Suprapubic skin (tissue), 4 donors: Measurements from ENCODE around the gene EFEMP2. TPM values are rescaled to one million over a fixed set of nuclear protein-coding genes. Genes with fewer than 3 reads are reported as not detected.

Source experiments
- DNase-seq, 2 donors: peaks; one replicate each; pipeline ENCODE4 v3.0.0-alpha.2; 2019; ENCODE audit warnings: low spot score in 2 of 2
- H3K27ac ChIP-seq: fragments of 200-600 bp; sonication (generic); one replicate; pipeline ENCODE4 v1.5.1; 2019
- H3K27me3 ChIP-seq: fragments of 200-600 bp; sonication (generic); one replicate; pipeline ENCODE4 v1.5.1; 2019
- H3K36me3 ChIP-seq: fragments of 200-600 bp; sonication (generic); one replicate; pipeline ENCODE4 v1.5.1; 2019
- H3K4me1 ChIP-seq: fragments of 200-600 bp; sonication (generic); one replicate; pipeline ENCODE4 v1.5.1; 2019
- H3K4me3 ChIP-seq: fragments of 200-600 bp; sonication (generic); one replicate; pipeline ENCODE4 v1.5.1; 2019; ENCODE audit warnings: mild to moderate bottlenecking
- H3K9me3 ChIP-seq: fragments of 200-600 bp; sonication (generic); one replicate; pipeline ENCODE4 v1.5.1; 2019
- CTCF ChIP-seq, 2 donors: fragments of 200-600 bp in 1 of 2; fragments of 450-650 bp in 1 of 2; sonication (generic) in 1 of 2; IDR thresholded peaks; one replicate each; pipeline ENCODE4 v1.5.1; 2016 to 2019; ENCODE audit warnings: antibody characterized with exemption in 2 of 2, mild to moderate bottlenecking in 1 of 2, moderate library complexity in 1 of 2
- EP300 ChIP-seq: sonication (generic); formaldehyde crosslinking; IDR thresholded peaks from one replicate; pipeline ENCODE4 v1.6.1; 2017; ENCODE audit warnings: antibody characterized with exemption
- POLR2A ChIP-seq, 2 donors: fragments of 450-650 bp; IDR thresholded peaks; one replicate each; pipeline ENCODE4 v1.6.1; 2017; ENCODE audit warnings: antibody characterized with exemption in 2 of 2, mild to moderate bottlenecking in 2 of 2, moderate library complexity in 2 of 2
- POLR2AphosphoS5 ChIP-seq, 3 donors: sonication (generic); formaldehyde crosslinking; IDR thresholded peaks; one replicate each; pipeline ENCODE4 v1.6.1; 2017; ENCODE audit warnings: antibody characterized with exemption in 3 of 3
- WGBS: methylation state at CpG from one replicate; pipeline ENCODE4 v1.1.5; 2018; 5-methylcytosine and 5-hydroxymethylcytosine counted together
- total RNA-seq, 4 donors: library from RNA; depleted of rRNA; stranded (reverse); fragments of >200 nt; gene quantifications; one replicate each; pipeline ENCODE4 v1.1.0, GENCODE V29; 2016

EFEMP2 gene
- total RNA-seq, 4 donors from 2014 or later = 7.3 to 22.0 (median 13.0) TPM

DNA sequence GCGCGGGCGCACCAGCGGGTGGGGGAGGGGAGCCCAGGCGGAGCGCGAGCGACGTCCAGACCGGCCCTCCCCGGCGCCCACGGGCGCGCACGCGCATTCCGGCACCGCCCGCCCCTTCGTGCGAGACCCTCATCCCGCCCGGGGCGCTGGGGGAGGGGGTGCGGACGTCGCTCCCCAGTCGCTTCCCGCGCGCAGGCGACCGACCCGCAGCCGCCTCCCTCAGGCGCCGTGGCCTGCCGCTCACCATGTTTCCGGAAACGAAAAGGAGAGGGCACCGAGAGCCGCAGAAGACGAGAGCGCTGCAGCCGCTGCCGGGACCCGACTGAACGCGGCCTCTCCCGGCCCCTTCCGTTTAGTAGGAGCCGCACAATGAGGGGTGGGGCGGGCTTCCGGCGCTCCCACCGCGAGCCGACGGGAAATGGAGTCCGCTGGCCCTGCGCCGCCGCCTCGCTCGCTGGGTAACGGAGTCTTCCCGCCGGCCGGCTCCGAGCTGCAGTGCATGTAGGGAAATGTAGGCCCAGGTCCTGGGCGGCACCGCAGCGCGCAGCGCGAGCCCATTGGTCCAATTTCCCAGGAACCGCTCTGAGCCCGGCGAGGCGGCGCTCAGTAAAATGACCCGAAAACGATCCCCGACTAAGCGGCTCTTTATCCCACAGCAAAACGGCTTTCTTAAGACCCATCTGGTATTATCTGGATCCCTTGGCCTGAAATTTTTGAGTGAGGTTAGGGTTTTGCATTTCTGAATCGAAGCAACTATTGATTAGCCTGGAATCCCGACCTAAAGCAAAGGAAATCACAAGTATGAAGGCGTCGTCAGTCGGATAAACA, 14.5 kb downstream of the EFEMP2 start, which contains the start of gene CFL1:
Gene CFL1 (minus strand): TSS at position 328 of the 828 bp plus-strand sequence. CDS start 81 bp downstream, at position 247.
- Histone ChIP-seq H3K27ac (peak within 1 kb of the TSS; percentile 97), H3K27me3 (no peaks in the 10 kb centered on the region), H3K4me1 (peaks cover 78% of the 10 kb centered on the region), H3K9me3 (no peaks in the 10 kb centered on the region), H3K36me3 (peaks cover 43% of the 10 kb centered on the region), H3K4me3 (peak within 1 kb of the TSS; percentile 87)
- TF ChIP-seq POLR2AphosphoS5 (IDR thresholded peaks at IDR 0.05) = peak; percentile 68 to 98 (median 97)
- peak; percentile 95 to 98 for TF ChIP-seq POLR2A (IDR thresholded peaks at IDR 0.05)
- no peak for TF ChIP-seq CTCF (IDR thresholded peaks at IDR 0.05)
- WGBS = under 1% methylated on average over 68 of the region's 92 CpGs
- peak; percentile 99 for DNase-seq

- TF ChIP-seq EP300 (no peak), POLR2A (IDR thresholded peaks at IDR 0.05) (no peak), POLR2AphosphoS5 (IDR thresholded peaks at IDR 0.05) (no peak), CTCF (IDR thresholded peaks at IDR 0.05) (no peak)
- H3K4me1 ChIP-seq = peaks cover 79% of the 10 kb centered on the region
- H3K27ac ChIP-seq = peak overlapping the region; percentile 97
- H3K36me3 ChIP-seq = peaks cover 43% of the 10 kb centered on the region
- DNase-seq = peak in 1 of 2 donors; percentile 82
- WGBS = 0% methylated on average over 1 of the region's 49 CpGs
- no peaks in the 10 kb centered on the region for H3K9me3 ChIP-seq
- no peaks in the 10 kb centered on the region for H3K27me3 ChIP-seq
- H3K4me3 ChIP-seq = peak overlapping the region; percentile 87
Measured at GRCh38 chr11:65857500-65857852, 15.1 kb downstream of the EFEMP2 start.

GRCh38 chr11:65856689-65857499, 15.7 kb downstream of the EFEMP2 start:
- H3K4me1 ChIP-seq = peaks cover 76% of the 10 kb centered on the region

DNA sequence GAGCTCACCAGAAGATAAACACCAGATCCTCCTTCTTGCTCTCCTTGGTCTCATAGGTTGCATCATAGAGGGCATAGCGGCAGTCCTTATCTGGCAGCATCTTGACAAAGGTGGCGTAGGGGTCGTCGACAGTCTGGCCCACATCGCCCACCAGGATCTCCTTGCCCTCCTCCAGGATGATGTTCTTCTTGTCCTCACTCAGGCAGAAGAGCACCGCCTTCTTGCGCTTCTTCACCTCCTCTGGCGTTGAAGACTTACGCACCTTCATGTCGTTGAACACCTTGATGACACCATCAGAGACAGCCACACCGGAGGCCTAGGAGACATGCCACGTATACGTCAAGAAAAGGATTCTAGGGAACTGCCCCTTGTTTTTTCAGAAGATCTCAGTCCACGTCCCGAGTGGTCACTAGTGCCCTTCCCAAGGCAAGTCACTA, 16.7 kb downstream of the EFEMP2 start:
- H3K27ac ChIP-seq = no peak overlapping the region
- DNase-seq = no peak
- WGBS = 86% methylated on average over 15 of the region's 15 CpGs
- H3K4me3 ChIP-seq = peak overlapping the region; percentile 87
- TF ChIP-seq POLR2AphosphoS5 (IDR thresholded peaks at IDR 0.05) (no peak), EP300 (no peak), POLR2A (IDR thresholded peaks at IDR 0.05) (no peak), CTCF (IDR thresholded peaks at IDR 0.05) (no peak)
- no peaks in the 10 kb centered on the region for H3K9me3 ChIP-seq
- H3K4me1 ChIP-seq = peaks cover 66% of the 10 kb centered on the region
- H3K27me3 ChIP-seq = no peaks in the 10 kb centered on the region
- peaks cover 52% of the 10 kb centered on the region for H3K36me3 ChIP-seq

More at GRCh38 chr11:65856689-65857499, 15.7 kb downstream of the EFEMP2 start:
- TF ChIP-seq POLR2AphosphoS5 (IDR thresholded peaks at IDR 0.05) (peak in 2 of 3 donors; percentile 59 to 73), POLR2A (IDR thresholded peaks at IDR 0.05) (peak in 1 of 2 donors; percentile 47), EP300 (no peak)
- Histone ChIP-seq H3K9me3 (no peaks in the 10 kb centered on the region), H3K4me3 (peak overlapping the region; percentile 87), H3K27ac (peak overlapping the region; percentile 97), H3K36me3 (peaks cover 43% of the 10 kb centered on the region), H3K27me3 (no peaks in the 10 kb centered on the region)
- DNase-seq = peak; percentile 93
- 13% methylated on average over 6 of the region's 57 CpGs for WGBS

DNA sequence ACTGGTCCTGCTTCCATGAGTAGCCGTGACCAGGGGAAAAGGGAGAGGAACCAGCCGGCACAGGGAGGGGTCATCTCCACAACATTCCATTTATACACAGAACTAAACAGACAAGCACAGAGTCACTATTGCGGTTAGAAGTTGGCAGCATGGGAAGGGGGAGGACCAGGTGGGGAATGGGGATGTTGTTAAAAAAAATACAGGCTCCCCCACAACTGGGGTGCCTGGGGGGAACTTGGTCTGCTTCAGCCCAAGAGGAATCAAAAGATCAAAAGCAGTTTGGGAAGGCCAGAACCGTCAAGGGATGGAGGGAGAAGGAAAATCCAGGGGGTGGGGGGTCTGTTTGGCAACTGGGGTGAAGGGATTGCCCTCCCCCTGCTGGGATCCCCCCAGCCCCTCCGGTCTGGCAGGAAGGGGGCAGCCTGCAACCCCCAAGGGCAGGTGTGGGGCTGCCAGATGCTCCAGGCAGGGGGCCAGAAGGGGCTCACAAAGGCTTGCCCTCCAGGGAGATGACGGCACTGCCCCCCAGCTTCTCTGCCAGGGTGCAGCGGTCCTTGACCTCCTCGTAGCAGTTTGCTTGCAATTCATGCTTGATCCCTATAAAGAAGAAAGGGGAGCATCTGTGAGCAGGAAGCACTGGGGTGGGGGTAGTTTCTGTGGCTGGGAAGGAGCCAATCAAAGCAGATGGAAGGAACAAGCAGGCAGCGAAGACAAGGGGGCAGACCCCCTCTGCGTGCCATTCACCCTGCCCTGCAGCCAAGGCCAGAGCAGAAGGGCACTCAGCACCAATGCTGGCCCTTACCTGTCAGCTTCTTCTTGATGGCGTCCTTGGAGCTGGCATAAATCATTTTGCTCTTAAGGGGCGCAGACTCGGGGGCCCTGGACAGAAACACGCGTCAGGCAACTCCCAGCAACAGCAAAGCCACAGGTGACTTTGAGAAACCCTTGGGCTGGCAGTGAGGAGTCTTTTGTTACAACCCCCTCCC, 17.5 kb downstream of the EFEMP2 start:
- peak in 1 of 2 donors; percentile 66 for DNase-seq
- TF ChIP-seq POLR2AphosphoS5 (IDR thresholded peaks at IDR 0.05) (no peak), CTCF (IDR thresholded peaks at IDR 0.05) (no peak), POLR2A (IDR thresholded peaks at IDR 0.05) (no peak), EP300 (no peak)
- Histone ChIP-seq H3K27me3 (no peaks in the 10 kb centered on the region), H3K4me1 (peaks cover 62% of the 10 kb centered on the region), H3K9me3 (no peaks in the 10 kb centered on the region), H3K4me3 (no peak overlapping the region), H3K27ac (no peak overlapping the region), H3K36me3 (peaks cover 54% of the 10 kb centered on the region)
- 78% methylated on average over 14 of the region's 15 CpGs for WGBS
